Measurements from ENCODE around the gene C5orf22.

DNA sequence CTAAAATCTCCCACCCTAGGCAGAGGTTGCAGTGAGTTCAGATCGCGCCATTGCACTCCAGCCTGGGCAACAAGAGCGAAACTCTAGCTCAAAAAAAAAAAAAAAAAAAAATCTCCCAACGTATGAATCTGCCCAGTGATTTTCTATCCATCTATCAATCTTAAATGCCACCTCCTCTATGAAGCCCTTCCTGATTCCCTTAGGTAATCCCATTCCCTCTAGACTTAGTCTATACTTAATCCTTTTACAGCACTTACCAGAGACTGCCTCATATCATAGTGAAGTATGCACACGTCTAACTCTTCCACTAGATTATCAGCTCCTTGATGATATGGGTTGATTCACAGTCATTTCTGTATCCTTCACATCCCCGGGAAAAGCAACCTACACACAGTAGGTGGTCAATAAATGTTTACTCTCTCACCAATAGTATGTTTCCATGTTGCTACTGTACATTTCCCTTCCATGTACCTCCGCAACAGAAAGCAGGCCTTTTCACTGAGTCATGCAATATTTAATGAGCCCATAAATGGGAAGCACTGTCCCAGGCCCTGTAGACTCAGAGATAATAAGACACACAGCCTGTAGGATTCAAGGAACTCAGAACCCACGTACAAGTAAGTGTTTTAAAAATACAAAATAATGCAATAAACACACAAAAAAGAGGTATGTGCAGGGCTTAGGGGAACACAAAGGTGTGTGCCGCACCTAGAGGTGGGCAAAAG, 1.4 kb upstream of the C5orf22 start:
- TF ChIP-seq, protein P1, sequence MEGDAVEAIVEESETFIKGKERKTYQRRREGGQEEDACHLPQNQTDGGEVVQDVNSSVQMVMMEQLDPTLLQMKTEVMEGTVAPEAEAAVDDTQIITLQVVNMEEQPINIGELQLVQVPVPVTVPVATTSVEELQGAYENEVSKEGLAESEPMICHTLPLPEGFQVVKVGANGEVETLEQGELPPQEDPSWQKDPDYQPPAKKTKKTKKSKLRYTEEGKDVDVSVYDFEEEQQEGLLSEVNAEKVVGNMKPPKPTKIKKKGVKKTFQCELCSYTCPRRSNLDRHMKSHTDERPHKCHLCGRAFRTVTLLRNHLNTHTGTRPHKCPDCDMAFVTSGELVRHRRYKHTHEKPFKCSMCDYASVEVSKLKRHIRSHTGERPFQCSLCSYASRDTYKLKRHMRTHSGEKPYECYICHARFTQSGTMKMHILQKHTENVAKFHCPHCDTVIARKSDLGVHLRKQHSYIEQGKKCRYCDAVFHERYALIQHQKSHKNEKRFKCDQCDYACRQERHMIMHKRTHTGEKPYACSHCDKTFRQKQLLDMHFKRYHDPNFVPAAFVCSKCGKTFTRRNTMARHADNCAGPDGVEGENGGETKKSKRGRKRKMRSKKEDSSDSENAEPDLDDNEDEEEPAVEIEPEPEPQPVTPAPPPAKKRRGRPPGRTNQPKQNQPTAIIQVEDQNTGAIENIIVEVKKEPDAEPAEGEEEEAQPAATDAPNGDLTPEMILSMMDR (IDR thresholded peaks at IDR 0.05), result no peak
- no peak for TF ChIP-seq ZFX (IDR thresholded peaks at IDR 0.05; ENCODE audit: borderline replicate concordance)

Measured in 22Rv1 (cell line).